GM13976 (cell line): Measurements from ENCODE around the gene FOXQ1.

Experiments
- DNase-seq: peaks from one replicate; pipeline ENCODE4 v3.0.0; 2012; ENCODE audit warnings: low spot score
- CTCF ChIP-seq: IDR thresholded peaks from 2 replicates; pipeline ENCODE4 v1.5.1; 2012; ENCODE audit warnings: borderline replicate concordance, mild to moderate bottlenecking; ENCODE audit not compliant: insufficient read depth; ENCODE audit errors: extremely low read depth, missing control alignments, control extremely low read depth
- in situ Hi-C: fragments of 300-500 bp; cut with MboI; formaldehyde crosslinking; loops from one replicate; pipeline ENCODE4 v1.12.0; 2022; ENCODE audit warnings: low sequenced_read_pairs, mixed read lengths, inconsistent platforms; ENCODE audit not compliant: unreplicated experiment

The FOXQ1 gene

GRCh38 chr6:1281746-1282145, 30.2 kb upstream of the FOXQ1 start:
- TF ChIP-seq CTCF: no peak
- in situ Hi-C loops: no loop called here
- no peak for DNase-seq

GRCh38 chr6:1283501-1283900, 28.4 kb upstream of the FOXQ1 start:
- in situ Hi-C loops: no loop called here
- no peak for TF ChIP-seq CTCF
- DNase-seq: no peak

- TF ChIP-seq CTCF: no peak
- in situ Hi-C loops: no loop called here
- no peak for DNase-seq
These were observed 26.3 kb upstream of the FOXQ1 start for GRCh38 chr6:1285556-1285955.

- no peak for DNase-seq
- TF ChIP-seq CTCF: no peak
- in situ Hi-C loops: no loop called here
These were observed 25.9 kb upstream of the FOXQ1 start for GRCh38 chr6:1285956-1286355.

GRCh38 chr6:1287103-1287591, 24.8 kb upstream of the FOXQ1 start:
- in situ Hi-C loops: no loop called here
- DNase-seq: no peak
- TF ChIP-seq CTCF: no peak

GRCh38 chr6:1290086-1290485, 21.8 kb upstream of the FOXQ1 start:
- in situ Hi-C loops: no loop called here
- TF ChIP-seq CTCF: no peak

GRCh38 chr6:1290805-1291204, 21.1 kb upstream of the FOXQ1 start:
- in situ Hi-C loops: no loop called here
- DNase-seq: no peak
- no peak for TF ChIP-seq CTCF

More at GRCh38 chr6:1290086-1290485, 21.8 kb upstream of the FOXQ1 start:
- DNase-seq: no peak
